IPS-18c (cell line): ENCODE measurements around the gene HTR3A.

ENCODE experiments used
- H3K4me3 ChIP-seq: 2 replicates; pipeline ENCODE4 v1.7.0; 2013; ENCODE audit warnings: low read depth, mild to moderate bottlenecking, low read length, moderate library complexity; ENCODE audit not compliant: insufficient read depth
- H3K9me3 ChIP-seq: one replicate; pipeline ENCODE4 v1.6.1; 2013; ENCODE audit warnings: mild to moderate bottlenecking, low read length, moderate library complexity; ENCODE audit not compliant: control insufficient read depth, insufficient read depth

The HTR3A gene

GRCh38 chr11:113967361-113967760, 7.5 kb upstream of the HTR3A start:
- peaks cover 4% of the 10 kb centered on the region for H3K9me3 ChIP-seq

DNA sequence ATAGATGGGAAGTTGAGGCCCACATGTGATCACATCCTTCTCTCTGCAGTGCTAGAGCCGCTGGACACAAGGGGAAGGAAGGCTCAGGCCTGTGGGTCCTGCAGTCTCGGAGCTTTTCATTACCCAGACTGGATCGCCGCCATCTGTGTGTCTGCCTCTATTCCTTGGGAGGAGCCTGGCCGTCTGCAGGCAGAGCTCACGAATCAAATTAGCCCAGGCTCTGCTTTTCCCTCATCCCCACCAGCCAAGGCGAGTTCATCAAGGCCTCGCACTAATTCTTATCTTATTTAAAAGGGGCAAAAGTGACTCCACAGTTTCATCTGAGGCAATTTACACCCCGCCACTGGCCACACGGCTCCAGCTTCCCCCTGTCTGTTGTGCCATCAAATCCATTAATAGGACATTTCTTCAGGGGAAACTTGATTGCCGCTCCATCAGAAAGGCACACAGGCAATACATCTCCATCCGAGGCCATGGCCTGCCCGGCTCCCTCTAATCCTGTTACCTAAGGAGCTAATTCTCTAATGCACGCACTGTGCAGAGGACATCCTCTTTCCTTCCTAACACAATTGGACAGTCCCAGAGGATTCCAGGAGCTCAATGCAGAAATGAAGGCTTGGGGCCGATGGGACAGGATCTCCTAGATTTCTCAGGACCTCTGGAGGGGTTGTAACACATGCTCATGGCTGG, 3.3 kb upstream of the HTR3A start:
- H3K9me3 ChIP-seq = peaks cover 2% of the 10 kb centered on the region
- no peak overlapping the region for H3K4me3 ChIP-seq

More at GRCh38 chr11:113967361-113967760, 7.5 kb upstream of the HTR3A start:
- no peak overlapping the region for H3K4me3 ChIP-seq

- no peaks in the 10 kb centered on the region for H3K9me3 ChIP-seq
- H3K4me3 ChIP-seq = no peak overlapping the region
These were observed 2.2 kb downstream of the HTR3A start for GRCh38 chr11:113977071-113977490.

DNA sequence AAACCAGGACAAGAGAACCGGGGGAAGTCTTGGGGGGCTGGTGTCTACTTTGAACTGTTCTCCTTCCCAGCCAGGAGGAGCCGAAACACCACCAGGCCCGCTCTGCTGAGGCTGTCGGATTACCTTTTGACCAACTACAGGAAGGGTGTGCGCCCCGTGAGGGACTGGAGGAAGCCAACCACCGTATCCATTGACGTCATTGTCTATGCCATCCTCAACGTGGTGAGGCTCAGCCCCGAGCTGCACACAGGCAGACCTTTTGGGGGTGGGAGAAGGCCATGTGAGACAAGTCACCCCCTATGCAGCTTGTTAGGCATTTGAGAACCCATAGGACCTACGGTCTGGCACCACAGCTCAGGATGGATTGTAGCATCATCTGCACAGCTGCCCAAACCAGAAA, 2.8 kb downstream of the HTR3A start:
- H3K4me3 ChIP-seq = no peak overlapping the region
- no peaks in the 10 kb centered on the region for H3K9me3 ChIP-seq

DNA sequence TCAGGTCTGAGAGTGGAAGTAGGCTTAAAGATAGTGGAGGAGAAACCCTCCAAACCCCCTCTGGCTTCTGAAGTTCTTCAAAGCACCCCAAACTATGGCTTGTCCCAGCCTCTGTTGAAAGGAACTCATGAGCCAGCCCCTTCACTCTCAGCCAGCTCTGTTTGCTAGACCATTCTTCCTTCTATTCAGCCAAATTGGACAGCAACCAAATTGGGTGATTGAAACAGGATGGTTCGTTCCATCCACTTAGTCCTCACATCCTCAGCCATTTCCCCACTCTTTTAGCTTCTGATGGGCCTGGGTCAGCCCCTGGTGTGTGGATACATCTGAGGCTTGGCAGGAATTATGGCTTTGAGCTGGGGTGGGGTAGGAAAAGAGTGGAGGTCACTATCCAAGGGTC, 4.5 kb downstream of the HTR3A start:
- H3K4me3 ChIP-seq = no peak overlapping the region
- no peaks in the 10 kb centered on the region for H3K9me3 ChIP-seq

- H3K9me3 ChIP-seq = no peaks in the 10 kb centered on the region
- no peak overlapping the region for H3K4me3 ChIP-seq
These were observed 5.9 kb downstream of the HTR3A start for GRCh38 chr11:113980785-113981184.

GRCh38 chr11:113982306-113982705, 7.4 kb downstream of the HTR3A start:
- H3K9me3 ChIP-seq = no peaks in the 10 kb centered on the region
- H3K4me3 ChIP-seq = no peak overlapping the region

GRCh38 chr11:113984781-113985180, 9.9 kb downstream of the HTR3A start:
- Histone ChIP-seq H3K4me3 (no peak overlapping the region), H3K9me3 (no peaks in the 10 kb centered on the region)

- H3K4me3 ChIP-seq = no peak overlapping the region
- H3K9me3 ChIP-seq = no peaks in the 10 kb centered on the region
These were observed 11.0 kb downstream of the HTR3A start for GRCh38 chr11:113985906-113986305.

DNA sequence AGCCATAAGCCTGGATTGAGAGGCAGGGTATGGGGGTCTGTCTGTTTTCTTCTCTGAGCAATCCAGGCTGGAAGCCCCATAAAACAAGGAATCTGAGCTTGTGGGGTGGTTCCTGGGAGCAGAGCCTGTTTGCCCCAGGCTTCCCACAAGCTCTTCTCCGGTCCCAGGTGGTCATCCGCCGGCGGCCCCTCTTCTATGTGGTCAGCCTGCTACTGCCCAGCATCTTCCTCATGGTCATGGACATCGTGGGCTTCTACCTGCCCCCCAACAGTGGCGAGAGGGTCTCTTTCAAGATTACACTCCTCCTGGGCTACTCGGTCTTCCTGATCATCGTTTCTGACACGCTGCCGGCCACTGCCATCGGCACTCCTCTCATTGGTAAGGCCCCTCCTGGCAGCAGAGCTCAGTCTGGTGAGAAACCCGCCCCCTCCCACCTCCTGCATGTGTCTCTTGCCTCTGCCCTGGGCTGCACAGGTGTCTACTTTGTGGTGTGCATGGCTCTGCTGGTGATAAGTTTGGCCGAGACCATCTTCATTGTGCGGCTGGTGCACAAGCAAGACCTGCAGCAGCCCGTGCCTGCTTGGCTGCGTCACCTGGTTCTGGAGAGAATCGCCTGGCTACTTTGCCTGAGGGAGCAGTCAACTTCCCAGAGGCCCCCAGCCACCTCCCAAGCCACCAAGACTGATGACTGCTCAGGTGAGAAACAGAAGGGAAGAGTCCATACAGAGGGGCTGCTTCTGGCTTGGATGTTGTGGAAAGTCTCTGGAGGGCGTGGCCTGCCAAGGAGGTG, 11.6 kb downstream of the HTR3A start:
- H3K4me3 ChIP-seq = no peak overlapping the region
- H3K9me3 ChIP-seq = no peaks in the 10 kb centered on the region

DNA sequence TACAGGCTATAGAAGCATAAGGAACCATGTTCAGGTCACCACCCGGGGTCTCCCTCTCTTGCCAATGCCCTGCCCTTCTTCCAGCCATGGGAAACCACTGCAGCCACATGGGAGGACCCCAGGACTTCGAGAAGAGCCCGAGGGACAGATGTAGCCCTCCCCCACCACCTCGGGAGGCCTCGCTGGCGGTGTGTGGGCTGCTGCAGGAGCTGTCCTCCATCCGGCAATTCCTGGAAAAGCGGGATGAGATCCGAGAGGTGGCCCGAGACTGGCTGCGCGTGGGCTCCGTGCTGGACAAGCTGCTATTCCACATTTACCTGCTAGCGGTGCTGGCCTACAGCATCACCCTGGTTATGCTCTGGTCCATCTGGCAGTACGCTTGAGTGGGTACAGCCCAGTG, 14.5 kb downstream of the HTR3A start:
- no peak overlapping the region for H3K4me3 ChIP-seq
- H3K9me3 ChIP-seq = no peaks in the 10 kb centered on the region

DNA sequence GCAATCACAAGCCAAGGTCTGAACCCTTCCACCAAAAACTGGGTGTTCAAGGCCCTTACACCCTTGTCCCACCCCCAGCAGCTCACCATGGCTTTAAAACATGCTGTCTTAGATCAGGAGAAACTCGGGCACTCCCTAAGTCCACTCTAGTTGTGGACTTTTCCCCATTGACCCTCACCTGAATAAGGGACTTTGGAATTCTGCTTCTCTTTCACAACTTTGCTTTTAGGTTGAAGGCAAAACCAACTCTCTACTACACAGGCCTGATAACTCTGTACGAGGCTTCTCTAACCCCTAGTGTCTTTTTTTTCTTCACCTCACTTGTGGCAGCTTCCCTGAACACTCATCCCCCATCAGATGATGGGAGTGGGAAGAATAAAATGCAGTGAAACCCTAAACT, 15.0 kb downstream of the HTR3A start:
- no peak overlapping the region for H3K4me3 ChIP-seq
- no peaks in the 10 kb centered on the region for H3K9me3 ChIP-seq

DNA sequence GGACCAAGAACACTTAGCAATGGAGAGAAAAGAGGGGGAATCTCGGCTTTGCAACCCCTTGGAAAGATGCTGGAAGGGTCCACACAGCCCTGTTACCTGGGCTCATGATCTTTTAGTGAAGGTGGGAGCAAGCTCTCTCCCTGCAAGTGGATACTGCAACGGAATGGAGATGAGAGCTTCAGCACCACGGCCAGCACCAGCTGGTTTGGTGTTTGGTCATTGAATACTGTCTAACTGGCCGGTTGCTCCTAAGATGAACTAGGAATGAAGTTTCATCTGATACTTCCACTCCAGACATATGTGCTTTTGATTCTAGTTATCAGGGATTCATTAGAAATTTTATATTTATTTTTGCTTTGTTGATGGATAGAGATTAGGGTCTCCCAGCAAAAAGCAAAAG, 16.3 kb downstream of the HTR3A start:
- Histone ChIP-seq H3K9me3 (no peaks in the 10 kb centered on the region), H3K4me3 (no peak overlapping the region)

DNA sequence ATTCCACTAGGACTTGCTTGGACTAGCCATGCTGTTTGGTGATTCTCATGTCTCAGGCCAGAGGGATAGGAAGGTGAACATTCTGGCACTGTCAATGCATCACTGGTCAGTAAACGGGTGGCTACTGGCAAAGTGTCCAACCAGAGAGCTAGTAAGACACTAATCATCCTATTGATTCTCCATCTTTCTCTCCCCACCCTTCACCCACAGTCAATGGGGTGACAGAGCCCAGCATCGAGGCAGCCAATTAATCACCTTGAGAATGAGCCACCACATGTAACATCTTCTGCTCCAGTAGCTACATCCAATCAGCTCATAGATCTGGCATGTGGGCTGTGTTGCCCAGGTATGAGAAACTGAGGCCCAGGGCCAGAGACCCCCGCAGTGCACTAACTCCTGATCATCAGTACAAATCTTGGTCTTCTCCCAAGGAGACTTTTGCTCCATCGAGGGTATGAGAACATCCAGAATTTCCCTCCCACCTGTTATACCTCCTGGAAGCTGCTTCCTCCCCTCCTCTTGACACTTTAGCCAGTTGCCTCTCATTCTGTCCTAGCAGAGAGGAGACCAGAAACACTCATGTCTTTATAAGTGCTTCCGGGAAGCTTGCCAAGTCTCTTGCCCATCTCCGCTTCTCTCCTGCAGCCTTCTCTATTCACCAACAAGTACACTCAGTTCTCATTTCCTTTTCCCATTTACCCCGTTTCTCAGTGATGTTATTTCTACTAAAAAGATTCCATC, 17.0 kb downstream of the HTR3A start:
- Histone ChIP-seq H3K9me3 (no peaks in the 10 kb centered on the region), H3K4me3 (no peak overlapping the region)

DNA sequence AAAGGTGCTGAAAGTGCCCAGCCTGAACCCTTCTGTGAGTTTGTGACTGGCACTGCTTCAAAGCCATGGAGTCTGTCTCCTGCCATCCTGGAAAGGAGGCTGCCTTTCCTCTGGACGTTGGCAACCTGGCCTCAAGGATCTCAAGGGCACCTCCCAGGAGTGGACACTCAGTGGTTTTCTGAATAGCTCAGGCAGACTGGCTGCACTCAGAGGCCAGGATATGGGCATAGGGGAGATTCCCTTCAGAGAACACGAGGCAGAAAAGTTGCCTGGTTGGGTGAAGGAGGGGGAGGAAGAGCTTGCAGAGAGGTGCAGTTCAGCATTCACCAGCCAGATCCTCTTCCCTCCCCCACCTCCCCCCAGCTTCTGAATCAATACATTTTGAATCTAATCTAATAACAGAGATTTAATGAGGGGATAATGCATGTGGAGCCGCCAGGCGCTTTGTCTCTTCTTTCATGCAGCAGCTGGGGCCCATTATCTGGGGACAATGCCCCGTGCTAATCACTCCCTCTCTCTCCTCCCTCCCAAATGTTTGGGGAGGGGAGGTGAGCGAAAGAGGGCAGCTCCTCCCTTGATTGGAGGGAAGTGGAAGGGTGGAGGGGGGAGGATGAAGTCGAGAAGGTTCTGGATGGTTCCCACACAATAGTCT, 17.7 kb downstream of the HTR3A start:
- Histone ChIP-seq H3K9me3 (no peaks in the 10 kb centered on the region), H3K4me3 (no peak overlapping the region)

GRCh38 chr11:113994077-113994954, 19.4 kb downstream of the HTR3A start:
- Histone ChIP-seq H3K9me3 (no peaks in the 10 kb centered on the region), H3K4me3 (no peak overlapping the region)

DNA sequence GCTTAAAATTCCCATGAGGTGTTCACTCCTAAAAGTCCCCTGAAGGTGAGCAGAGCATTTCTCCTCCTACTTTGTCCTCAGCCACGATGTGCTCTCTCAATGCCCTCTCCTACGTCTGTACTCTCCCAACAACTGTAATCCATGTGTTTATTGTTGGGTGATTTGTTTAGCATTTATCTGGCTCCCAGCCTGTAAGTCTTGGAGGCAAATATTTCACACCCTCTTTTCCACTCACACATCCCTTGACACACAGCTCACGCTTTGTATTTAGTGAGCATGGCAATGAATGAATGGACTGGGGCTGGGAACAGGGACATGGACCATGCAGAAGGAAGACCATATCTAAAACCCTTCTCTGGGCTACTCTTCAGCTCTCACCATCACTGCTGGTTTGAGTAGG, 22.6 kb downstream of the HTR3A start:
- Histone ChIP-seq H3K4me3 (no peak overlapping the region), H3K9me3 (no peaks in the 10 kb centered on the region)
